ENCODE data around the gene DENND1C. TPM values are rescaled to one million over a fixed set of nuclear protein-coding genes. Genes with fewer than 3 reads are reported as not detected.

Gene DENND1C
- total and polyA plus RNA-seq, 9 of the 15 experiments (the other 6 are each of a cell fraction or from before 2014, with no cell fraction given) = 0.03 to 1.2 (median 0.32) TPM; not detected in 1

- TF ChIP-seq RBBP5 (IDR thresholded peaks at IDR 0.05; ENCODE audit: borderline replicate concordance, insufficient read depth, low read length, poor library complexity, severe bottlenecking) (peak; percentile 46), RFX5 (IDR thresholded peaks at IDR 0.05; ENCODE audit: low read depth, low read length) (no peak), NCOA6 (IDR thresholded peaks at IDR 0.05) (no peak), REST (IDR thresholded peaks at IDR 0.05; ENCODE audit: borderline replicate concordance) (no peak; the same call in 1 of the 2 replicates), REST (CRISPR knock-in tag; IDR thresholded peaks at IDR 0.05; ENCODE audit: low read depth) (no peak), ZNF140 (CRISPR knock-in tag; IDR thresholded peaks at IDR 0.05) (no peak), IRF2 (CRISPR knock-in tag; IDR thresholded peaks at IDR 0.05) (no peak), SMAD3 (CRISPR knock-in tag; conservative IDR thresholded peaks at IDR 0.05) (no peak), TBP (optimal IDR thresholded peaks at IDR 0.05; ENCODE audit: low read depth, low read length) (peak; percentile 98), CEBPB (tag; IDR thresholded peaks at IDR 0.05) (no peak), ZNF655 (CRISPR knock-in tag; IDR thresholded peaks at IDR 0.05) (no peak), ZNF717 (CRISPR knock-in tag; IDR thresholded peaks at IDR 0.05) (no peak), RBM39 (optimal IDR thresholded peaks at IDR 0.05; ENCODE audit: low read depth, low read length) (no peak), RCOR1 (IDR thresholded peaks at IDR 0.05; ENCODE audit: borderline replicate concordance in 1 of 2, low read depth in 2 of 2, low read length in 2 of 2) (no peak; a peak in 1 of 4 replicates), ELF2 (CRISPR knock-in tag; IDR thresholded peaks at IDR 0.05) (no peak), ZNF311 (CRISPR knock-in tag; IDR thresholded peaks at IDR 0.05) (no peak), KHSRP (IDR thresholded peaks at IDR 0.05) (no peak), POU5F1 (IDR thresholded peaks at IDR 0.05; ENCODE audit: borderline replicate concordance, low read depth, low read length, partially characterized antibody) (no peak)
Observed at GRCh38 chr19:6530386-6531162, 49.0 kb upstream of the DENND1C start, which contains the start of gene TNFSF9 (continued).

Data from K562 (cell line).